Loucy (cell line): ENCODE measurements around the gene NXNL2.

Experiments
- H2AFZ ChIP-seq: fragments of 200-600 bp; sonication (generic); 2 replicates; pipeline ENCODE4 v1.6.0; 2016; ENCODE audit warnings: antibody characterized with exemption, mild to moderate bottlenecking, low read length, moderate library complexity
- H3F3A ChIP-seq: fragments of 200-600 bp; 2 replicates; pipeline ENCODE4 v1.6.0; 2016; ENCODE audit warnings: antibody characterized with exemption, low read depth, mild to moderate bottlenecking
- H3K27me3 ChIP-seq: fragments of 200-600 bp; sonication (generic); 2 replicates; pipeline ENCODE4 v1.6.1; 2014; ENCODE audit warnings: low read length, mild to moderate bottlenecking; ENCODE audit not compliant: insufficient read depth, poor library complexity, severe bottlenecking
- H3K36me3 ChIP-seq: fragments of 200-600 bp; sonication (generic); 2 replicates; pipeline ENCODE4 v1.6.1; 2016; ENCODE audit warnings: low read length; ENCODE audit not compliant: insufficient read depth
- H3K4me1 ChIP-seq: fragments of 200-600 bp; sonication (generic); 2 replicates; pipeline ENCODE4 v1.5.1; 2014; ENCODE audit warnings: low read length, mild to moderate bottlenecking; ENCODE audit not compliant: insufficient read depth, poor library complexity, severe bottlenecking
- H3K4me2 ChIP-seq: fragments of 200-600 bp; sonication (generic); 2 replicates; pipeline ENCODE4 v1.6.0; 2014; ENCODE audit warnings: antibody characterized with exemption, low read length, low read depth, mild to moderate bottlenecking; ENCODE audit not compliant: poor library complexity, severe bottlenecking
- H3K4me3 ChIP-seq: fragments of 200-600 bp; sonication (generic); 2 replicates; pipeline ENCODE4 v1.5.1; 2014; ENCODE audit warnings: low read length, mild to moderate bottlenecking, mixed read lengths; ENCODE audit not compliant: poor library complexity, severe bottlenecking
- H3K79me2 ChIP-seq: fragments of 200-600 bp; sonication (generic); 2 replicates; pipeline ENCODE4 v1.6.1; 2014; ENCODE audit warnings: low read length; ENCODE audit not compliant: insufficient read depth
- H3K9ac ChIP-seq: fragments of 200-600 bp; sonication (generic); 2 replicates; pipeline ENCODE4 v1.6.0; 2014; ENCODE audit warnings: mild to moderate bottlenecking, low read depth, low read length, moderate library complexity; ENCODE audit not compliant: poor library complexity, severe bottlenecking
- H3K9me2 ChIP-seq: fragments of 200-600 bp; sonication (generic); replicated peaks from 2 replicates; pipeline ENCODE4 v1.6.1; 2016; ENCODE audit warnings: low read depth, low read length, mixed read lengths
- H3K9me3 ChIP-seq: fragments of 200-600 bp; sonication (generic); 2 replicates; pipeline ENCODE4 v1.6.1; 2014; ENCODE audit warnings: mild to moderate bottlenecking, antibody characterized with exemption, low read length, low read depth; ENCODE audit not compliant: insufficient read depth
- H4K20me1 ChIP-seq: fragments of 200-600 bp; sonication (generic); 2 replicates; pipeline ENCODE4 v1.6.0; 2014; ENCODE audit warnings: antibody characterized with exemption, low read length, mild to moderate bottlenecking; ENCODE audit not compliant: insufficient read depth, poor library complexity, severe bottlenecking
- CTCF ChIP-seq: fragments of 200-600 bp; sonication (generic); conservative IDR thresholded peaks from 2 replicates; pipeline ENCODE4 v1.5.1; 2014; ENCODE audit warnings: mild to moderate bottlenecking, antibody characterized with exemption, low read length
- EZH2phosphoT487 ChIP-seq: fragments of 200-600 bp; IDR thresholded peaks from 2 replicates; pipeline ENCODE4 v1.6.1; 2018; ENCODE audit warnings: antibody characterized with exemption, mild to moderate bottlenecking, moderate library complexity, borderline replicate concordance

The NXNL2 gene

GRCh38 chr9:88508326-88508725, 26.7 kb upstream of the NXNL2 start:
- Histone ChIP-seq H3K4me2 (no peak overlapping the region), H3K4me1 (no peaks in the 10 kb centered on the region), H3K27me3 (no peaks in the 10 kb centered on the region), H3K9me3 (no peaks in the 10 kb centered on the region), H3K4me3 (no peak overlapping the region), H3F3A (no peaks in the 10 kb centered on the region), H3K36me3 (no peaks in the 10 kb centered on the region), H3K9ac (no peak overlapping the region), H4K20me1 (no peaks in the 10 kb centered on the region), H2AFZ (no peak overlapping the region), H3K79me2 (no peaks in the 10 kb centered on the region), H3K9me2 (no peaks in the 10 kb centered on the region)
- TF ChIP-seq CTCF: no peak
- no peak for TF ChIP-seq EZH2phosphoT487

GRCh38 chr9:88511906-88512305, 23.1 kb upstream of the NXNL2 start:
- H3K4me3 ChIP-seq: no peak overlapping the region
- H2AFZ ChIP-seq: no peak overlapping the region
- no peaks in the 10 kb centered on the region for H3K9me2 ChIP-seq

GRCh38 chr9:88514247-88514646, 20.7 kb upstream of the NXNL2 start:
- H3K4me2 ChIP-seq: no peak overlapping the region
- H3K9me2 ChIP-seq: no peaks in the 10 kb centered on the region
- no peak overlapping the region for H2AFZ ChIP-seq
- H3F3A ChIP-seq: no peaks in the 10 kb centered on the region
- no peak overlapping the region for H3K9ac ChIP-seq
- no peaks in the 10 kb centered on the region for H3K9me3 ChIP-seq
- no peaks in the 10 kb centered on the region for H3K27me3 ChIP-seq
- no peaks in the 10 kb centered on the region for H3K36me3 ChIP-seq
- no peak for TF ChIP-seq EZH2phosphoT487
- TF ChIP-seq CTCF: no peak
- H3K4me1 ChIP-seq: no peaks in the 10 kb centered on the region
- H4K20me1 ChIP-seq: no peaks in the 10 kb centered on the region
- H3K79me2 ChIP-seq: no peaks in the 10 kb centered on the region
- H3K4me3 ChIP-seq: no peak overlapping the region

More at GRCh38 chr9:88511906-88512305, 23.1 kb upstream of the NXNL2 start:
- no peaks in the 10 kb centered on the region for H3K79me2 ChIP-seq
- H3K27me3 ChIP-seq: no peaks in the 10 kb centered on the region
- H3K4me1 ChIP-seq: no peaks in the 10 kb centered on the region
- no peaks in the 10 kb centered on the region for H4K20me1 ChIP-seq
- H3K9me3 ChIP-seq: no peaks in the 10 kb centered on the region
- H3F3A ChIP-seq: no peaks in the 10 kb centered on the region
- H3K4me2 ChIP-seq: no peak overlapping the region
- TF ChIP-seq EZH2phosphoT487 (no peak), CTCF (no peak)
- no peaks in the 10 kb centered on the region for H3K36me3 ChIP-seq
- H3K9ac ChIP-seq: no peak overlapping the region
